NK-92 (cell line): ENCODE measurements around the gene RCN2.

Experiments
- DNase-seq: peaks from one replicate; lab custom pipeline; 2025; ENCODE audit not compliant: unreplicated experiment; lab: John Stamatoyannopoulos, UW

Gene RCN2

GRCh38 chr15:76993114-76993725 is 61.7 kb downstream of the RCN2 start:
- DNase-seq, result no peak

- DNase-seq, result no peak
These were observed 62.5 kb downstream of the RCN2 start for GRCh38 chr15:76994001-76994400.

GRCh38 chr15:76994496-76994895 is 62.9 kb downstream of the RCN2 start:
- DNase-seq, result no peak

- no peak for DNase-seq
These were observed 63.7 kb downstream of the RCN2 start, which contains the start of gene PSTPIP1 for GRCh38 chr15:76994971-76995945. PSTPIP1 (plus strand) TSS chr15:76995126; CDS start chr15:76995574, 448 bp downstream.

- no peak for DNase-seq
These were observed 64.6 kb downstream of the RCN2 start for GRCh38 chr15:76996076-76996525.

GRCh38 chr15:76996526-76997401 is 65.2 kb downstream of the RCN2 start:
- DNase-seq, result no peak

GRCh38 chr15:76998663-76999285 is 67.2 kb downstream of the RCN2 start:
- no peak for DNase-seq

GRCh38 chr15:76999996-77000395 is 68.4 kb downstream of the RCN2 start:
- DNase-seq, result no peak

- no peak for DNase-seq
These were observed 69.8 kb downstream of the RCN2 start for GRCh38 chr15:77001351-77001750.

- no peak for DNase-seq
These were observed 70.4 kb downstream of the RCN2 start for GRCh38 chr15:77001966-77002365.

GRCh38 chr15:77002436-77002835 is 70.9 kb downstream of the RCN2 start:
- DNase-seq, result no peak

GRCh38 chr15:77002954-77003912 is 71.7 kb downstream of the RCN2 start:
- no peak for DNase-seq
